ENCODE results near the gene STARD3.

STARD3 gene

DNA sequence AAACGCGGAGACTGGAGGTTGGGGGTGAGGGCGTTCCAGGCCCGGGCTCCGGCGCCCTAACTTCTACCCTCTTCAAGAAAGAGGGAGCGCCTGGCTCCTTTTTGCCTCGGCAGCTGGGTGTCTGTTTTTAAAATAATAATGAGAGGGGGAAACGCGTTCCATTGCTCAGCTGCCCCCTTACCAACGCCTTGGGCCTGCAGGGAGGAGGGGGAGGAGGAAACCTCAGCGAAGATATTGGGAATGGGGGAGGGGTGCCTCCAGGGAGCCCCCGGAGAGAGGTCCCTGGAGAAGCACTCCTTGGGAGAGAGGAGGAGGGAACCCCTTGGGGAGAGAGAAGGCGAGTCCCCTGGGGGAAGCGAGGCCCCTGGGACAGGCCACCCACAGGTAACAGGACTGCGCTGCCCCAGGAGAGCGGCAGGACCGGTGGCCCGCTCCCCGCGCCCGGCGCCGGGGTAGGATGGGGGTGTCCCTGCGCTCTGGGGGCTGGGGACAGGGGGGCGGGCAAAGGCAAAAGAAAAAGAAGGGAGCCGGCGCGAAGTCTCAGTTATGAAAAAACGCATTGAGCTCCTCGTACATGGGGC is 31.9 kb upstream of the STARD3 start:
- no peak for DNase-seq

DNA sequence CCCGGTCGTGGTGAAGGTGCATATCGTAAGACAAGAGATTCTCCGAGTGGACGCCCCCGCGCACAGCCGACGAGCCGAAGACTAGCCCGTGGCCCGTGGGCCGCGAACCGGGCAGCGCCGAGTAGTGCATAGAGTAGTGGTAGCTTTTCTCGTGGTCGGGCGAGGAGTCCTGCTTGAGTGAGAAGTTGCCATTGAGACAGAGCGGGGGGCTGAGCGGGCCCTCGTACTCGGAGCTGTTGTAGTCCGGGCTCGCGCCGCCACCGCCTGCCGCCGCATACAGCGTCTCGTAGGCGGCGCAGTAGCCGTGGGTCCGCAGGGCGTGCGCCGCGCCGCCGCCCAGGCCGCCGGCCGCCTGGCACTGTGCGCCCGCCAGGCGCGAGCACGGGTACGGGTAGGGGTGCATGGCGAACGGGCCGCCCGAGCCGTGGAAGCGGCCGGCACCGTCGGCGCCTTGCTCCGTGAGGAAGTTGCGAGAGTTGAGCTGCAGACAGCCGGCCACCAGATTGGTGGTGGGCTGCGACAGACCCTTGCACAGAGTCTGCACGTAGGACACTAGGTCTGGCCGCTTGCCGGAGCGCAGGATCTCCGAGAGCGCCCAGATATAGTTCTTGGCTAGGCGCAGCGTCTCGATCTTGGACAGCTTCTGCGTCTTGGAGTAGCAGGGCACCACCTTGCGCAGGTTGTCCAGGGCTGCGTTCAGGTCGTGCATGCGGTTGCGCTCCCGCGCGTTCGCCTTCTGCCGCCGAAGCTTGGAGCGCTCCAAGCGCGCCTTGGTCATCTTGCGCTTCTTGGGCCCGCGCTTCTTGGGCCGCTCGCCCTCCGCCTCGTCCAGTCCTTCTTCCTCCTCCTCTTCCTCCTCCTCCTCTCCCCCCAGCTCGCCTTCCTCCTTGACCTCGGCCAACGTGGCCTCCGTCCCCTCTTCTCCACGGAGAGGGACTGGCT is 31.2 kb upstream of the STARD3 start:
- no peak for DNase-seq

DNA sequence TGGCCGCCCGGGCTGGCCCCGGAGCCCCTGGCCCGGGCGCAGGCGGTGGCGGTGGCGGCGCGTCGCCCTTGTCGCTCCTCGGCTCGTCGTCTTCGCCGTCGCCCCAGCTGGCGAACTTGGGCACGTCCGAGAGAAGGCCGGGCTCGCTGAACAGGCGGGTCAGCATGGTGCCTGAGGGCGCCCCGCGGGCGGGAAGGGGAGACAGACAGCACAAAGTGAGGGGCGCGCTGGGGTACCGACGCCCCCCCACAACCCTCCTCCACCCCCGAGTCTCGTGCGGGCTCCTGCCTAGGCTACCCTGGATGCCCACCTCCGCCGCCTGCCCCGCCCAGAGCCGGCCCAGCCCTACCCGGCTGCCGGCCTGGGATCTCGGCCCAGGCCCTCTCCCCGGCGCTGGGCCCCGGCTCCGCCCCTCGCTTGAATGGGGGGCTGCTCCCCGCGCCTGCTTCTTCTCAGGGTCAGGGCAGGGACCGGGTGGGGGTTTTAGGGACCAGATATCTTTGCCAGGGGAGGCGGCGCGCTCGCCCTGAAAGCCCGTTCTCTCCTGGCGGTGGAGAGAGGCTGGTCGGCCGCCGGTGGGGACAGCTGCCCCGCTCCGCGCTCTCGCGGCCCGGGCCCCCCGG is 30.4 kb upstream of the STARD3 start:
- DNase-seq = no peak

DNA sequence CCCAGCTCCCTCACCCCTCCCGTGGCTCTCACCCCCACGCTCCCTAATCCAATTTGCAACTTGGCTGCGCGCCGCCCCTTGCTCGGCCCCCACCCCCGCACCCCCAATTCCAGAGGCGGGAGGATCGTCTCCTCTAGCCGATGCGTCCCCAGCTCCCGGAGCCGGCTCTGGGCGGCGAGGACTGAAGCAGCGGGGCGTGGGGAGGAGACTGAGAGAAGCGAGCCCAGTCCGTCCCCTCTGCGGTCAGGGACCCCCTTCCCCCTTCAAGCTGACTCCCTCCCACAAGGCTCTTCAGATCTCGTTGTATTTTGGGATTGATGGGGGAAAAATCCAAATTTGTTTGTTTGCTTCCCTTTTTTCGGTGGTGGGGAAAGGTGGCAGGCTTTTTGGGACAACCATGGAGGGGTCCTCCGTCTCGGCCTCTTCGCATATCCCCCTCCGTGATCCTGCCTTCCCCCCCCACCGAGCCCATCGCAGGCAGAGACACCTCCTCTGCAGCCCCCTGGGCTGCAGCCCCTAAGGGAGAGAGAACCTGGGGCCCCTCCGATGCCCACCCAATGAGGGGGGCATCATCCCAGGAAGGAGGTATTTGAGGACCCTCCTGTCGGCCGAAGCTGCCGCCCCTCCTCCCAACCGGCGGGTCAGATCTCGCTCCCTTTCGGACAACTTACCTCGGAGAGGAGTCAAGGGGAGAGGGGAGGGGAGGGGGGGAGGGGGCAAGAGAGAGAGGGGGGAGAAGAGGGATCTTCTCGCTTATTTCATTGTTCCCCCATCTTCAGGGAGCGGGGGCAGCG is 29.7 kb upstream of the STARD3 start:
- DNase-seq = no peak

DNA sequence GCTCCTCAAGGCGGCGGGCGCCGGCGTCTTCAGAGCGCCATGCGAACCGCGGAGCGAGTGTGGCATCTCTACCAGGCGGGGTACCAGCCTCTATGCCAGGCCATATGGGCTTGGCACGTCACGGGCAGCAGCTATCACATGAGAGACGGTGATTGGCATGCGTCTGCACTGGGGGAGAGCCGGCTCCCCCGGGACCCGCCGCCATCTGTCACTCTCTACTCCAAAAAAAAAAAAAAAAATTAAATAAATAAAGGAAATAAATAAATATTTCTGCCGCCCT is 29.2 kb upstream of the STARD3 start, which contains the start of gene NEUROD2:
TSS of gene NEUROD2 (minus strand) at position 70 of the 280 bp plus-strand sequence. CDS start 1,321 bp downstream, outside the sequence.
- no peak for DNase-seq

DNA sequence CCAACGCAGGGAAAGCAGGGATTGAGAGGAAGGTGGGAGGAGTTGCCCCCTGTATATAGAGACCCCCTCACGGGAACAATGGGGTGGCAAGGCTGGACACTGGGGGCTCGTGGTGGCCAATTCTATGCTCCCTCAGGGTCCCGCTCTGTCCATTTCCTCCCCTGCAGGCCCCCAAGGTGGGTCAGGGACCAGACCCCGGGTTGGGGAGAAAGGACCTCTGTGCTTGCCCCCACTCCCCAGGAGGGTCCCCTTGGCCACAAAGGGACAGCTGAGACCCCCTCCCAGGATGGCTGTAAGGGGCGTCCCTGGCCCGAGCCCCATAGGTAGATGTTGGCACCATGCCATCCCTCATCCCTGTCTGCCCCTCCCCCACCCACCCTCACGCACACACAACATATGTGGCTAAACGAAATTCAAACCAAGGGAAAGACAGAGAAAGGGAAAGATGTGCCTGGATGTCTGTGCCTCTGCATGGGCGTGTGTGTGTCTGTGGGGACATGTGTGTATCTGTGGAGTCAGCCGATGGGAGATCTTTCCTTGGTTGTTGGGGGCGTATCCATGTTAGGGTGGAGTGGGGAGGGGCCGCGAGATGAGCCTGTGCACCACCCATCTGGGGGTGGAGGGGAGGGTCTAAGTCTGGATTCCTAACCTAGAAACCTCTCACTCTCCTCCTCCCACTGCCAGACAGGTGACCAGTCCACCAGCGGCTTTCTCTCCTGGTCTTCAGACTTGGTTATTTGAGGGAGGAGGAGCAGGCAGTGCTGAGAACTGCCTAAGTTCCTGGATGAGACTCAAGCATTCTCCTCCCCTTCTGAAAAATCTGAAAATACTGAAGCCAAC is 28.6 kb upstream of the STARD3 start:
- no peak for DNase-seq

DNA sequence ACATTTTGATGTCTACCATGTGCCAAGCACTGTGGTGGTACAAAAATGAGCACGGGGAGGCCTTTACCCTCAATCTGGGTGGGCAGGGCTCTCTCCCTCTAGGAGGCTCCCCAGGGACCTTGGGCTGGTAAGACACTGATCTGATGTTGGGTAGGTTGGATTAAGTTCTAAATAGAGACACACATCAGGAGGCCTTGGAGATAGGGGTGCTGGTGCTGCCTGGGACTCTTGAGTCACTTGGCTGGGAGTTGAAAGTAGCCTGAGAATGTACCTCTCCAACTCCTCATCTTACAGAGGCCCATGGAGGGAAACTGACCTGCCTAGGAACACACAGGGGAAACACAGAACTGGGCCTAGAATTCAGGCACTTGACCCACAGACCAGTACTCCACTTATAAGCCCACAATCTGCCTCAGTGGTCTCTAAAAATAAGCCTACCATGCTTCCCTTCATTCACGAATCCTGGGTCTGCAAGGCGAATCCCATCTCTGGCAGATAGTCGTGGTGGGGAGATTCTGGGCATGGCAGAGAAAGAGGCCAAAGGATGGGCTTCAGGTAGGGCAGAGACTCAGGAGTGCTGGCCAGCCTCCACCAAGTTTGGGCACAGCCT is 27.4 kb upstream of the STARD3 start:
- no peak for DNase-seq

DNA sequence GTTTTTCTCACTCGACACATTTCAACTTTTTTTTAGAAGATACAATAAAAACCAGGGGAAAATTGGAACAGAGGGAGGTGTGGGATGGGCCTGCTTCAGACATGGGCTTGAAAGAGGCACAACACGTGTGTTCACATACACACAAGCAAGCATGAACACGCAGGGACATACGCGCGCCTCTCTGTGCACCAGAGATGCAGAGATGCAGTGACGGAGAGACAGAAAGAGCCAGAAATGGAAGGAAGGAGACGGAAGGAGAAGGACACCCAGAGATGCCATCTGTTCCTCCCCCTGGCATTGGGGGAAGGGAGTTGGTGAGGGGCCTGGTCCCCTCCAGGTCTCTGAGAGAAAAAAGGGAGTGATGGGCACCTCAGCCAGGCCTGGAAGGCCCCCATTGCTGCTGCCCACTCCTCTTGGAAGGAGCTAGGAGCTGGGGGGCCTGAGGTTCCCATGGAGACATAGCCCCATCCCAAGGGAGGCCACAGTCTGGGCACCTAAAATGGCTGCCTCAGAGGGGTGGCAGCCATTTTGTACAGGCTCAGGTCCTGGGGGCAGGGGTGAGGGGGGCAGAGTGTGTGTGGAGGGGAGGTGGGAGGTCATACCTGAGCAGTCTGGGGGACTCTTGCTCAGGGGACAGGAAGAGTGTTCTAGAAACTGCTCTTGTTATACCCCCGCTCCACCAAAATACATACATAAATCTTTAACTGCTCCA is 25.4 kb upstream of the STARD3 start:
- no peak for DNase-seq

DNA sequence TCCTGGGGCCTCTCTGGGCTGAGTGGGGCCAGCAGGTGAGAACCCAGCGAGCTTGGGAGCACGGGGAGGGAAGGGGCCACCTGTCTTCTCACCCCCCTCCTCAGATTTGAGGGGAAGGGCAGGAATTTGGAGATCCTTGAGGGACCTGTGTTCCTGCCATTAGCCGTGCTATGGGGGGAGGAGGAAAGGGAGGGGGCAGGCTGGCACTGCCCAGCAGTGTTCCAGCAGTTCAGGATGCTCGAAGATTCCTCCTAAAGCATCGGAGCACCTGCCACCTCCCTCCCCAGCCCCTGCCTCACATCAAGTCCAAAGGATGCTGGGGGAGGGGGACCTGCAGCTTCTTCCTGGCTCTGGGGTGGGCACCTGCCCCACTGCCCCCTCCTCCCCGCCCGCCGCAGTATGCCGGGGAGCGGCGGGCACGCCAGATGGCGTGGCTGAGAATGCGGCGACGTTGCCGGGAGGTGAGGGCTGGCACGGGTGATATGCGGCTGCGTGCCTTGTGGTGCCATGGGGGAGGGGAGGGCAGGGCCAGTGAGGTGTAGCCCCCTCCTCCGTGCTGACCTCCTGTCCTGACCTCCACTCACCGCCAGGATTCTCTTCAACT is 24.6 kb upstream of the STARD3 start:
- DNase-seq = no peak

DNA sequence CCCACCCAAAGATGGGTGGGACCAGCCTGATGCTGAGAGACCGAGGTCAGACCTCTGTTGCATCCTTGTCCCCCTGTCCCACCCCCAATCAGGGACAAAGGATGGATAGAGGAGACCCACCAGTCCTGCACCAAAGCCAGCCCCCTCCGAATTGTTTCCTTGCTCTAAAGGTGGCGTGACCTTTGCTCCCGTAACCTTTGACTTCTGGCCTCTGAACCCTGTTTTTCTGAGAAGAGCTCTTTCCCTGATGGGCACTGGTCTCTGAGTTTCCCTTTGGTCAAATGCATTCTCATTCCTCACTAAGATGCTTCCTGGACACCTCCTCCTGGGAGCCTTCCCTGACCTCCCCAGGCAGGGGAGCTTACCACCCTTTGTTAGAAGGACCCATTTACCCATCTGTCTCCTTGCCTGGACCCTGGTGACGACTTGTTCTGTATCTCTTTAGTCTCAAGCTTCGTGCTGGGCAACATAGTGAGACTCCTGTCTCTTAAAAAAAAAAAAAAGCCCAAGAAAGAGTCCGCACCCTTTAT is 23.9 kb upstream of the STARD3 start:
- no peak for DNase-seq

DNA sequence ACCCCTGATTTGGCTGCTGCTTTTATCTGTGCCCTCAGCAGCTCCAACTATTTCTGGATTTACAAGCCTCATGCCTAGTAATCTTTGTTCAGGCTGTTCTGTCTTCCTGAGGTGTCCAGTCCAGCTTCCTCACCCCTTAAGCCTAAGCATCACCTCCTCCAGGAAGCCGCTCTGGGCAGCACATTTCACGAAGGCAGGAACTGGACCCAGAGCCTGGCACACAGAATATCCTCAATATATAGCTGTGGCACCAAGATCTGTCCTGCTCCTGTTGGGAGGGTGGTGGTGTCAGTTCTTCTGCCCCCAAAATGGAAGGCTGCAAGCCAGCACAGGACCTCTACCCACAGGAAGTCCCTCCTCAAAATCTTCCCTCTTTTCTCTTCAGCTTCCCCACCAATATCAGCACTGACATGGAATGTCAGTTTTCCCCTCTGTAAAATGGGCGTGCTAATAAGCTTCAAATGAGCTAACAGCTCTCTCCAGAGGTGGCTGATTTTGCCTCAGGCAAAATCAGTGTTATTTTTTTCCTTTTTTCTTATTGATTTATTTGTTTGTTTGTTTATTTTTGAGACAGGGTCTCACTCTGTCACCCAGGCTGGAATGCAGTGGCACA is 22.3 kb upstream of the STARD3 start:
- DNase-seq = no peak

DNA sequence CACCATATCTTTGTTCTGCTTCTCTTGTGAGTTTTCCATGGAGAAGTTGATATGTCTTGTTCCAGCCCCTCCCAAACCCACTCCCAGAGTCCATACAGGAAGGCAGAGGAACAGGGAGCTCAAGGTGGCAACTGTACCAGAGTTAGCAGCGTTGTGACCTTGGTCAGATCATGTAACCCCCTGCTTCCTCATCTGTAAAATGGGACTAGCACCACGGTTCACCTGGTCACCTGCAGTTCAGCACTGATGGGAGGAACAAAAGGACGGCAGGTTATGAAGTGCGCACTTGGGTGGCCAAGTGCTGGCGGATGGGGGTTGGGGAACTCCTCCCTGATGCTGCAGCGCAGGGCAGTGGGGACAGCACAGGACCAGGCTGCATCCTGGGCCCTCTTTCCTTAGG is 21.5 kb upstream of the STARD3 start:
- DNase-seq = no peak

DNA sequence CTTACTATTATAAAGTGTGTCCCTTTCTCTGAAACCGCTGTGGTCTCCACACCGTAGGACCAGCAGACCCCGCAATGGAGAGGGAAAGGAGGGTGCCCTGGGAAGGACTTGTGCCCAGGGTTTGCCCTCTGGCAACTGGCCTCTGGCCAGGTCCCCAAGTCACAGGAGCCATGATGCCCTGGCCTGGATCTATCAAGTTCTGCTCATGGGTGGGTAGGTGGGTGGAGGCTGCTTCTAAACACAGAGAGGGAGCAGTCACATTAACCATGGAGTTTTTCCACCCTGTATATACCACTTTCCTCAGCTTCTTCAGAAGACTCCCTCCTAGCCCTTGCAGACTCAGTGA is 19.9 kb upstream of the STARD3 start:
- no peak for DNase-seq

DNA sequence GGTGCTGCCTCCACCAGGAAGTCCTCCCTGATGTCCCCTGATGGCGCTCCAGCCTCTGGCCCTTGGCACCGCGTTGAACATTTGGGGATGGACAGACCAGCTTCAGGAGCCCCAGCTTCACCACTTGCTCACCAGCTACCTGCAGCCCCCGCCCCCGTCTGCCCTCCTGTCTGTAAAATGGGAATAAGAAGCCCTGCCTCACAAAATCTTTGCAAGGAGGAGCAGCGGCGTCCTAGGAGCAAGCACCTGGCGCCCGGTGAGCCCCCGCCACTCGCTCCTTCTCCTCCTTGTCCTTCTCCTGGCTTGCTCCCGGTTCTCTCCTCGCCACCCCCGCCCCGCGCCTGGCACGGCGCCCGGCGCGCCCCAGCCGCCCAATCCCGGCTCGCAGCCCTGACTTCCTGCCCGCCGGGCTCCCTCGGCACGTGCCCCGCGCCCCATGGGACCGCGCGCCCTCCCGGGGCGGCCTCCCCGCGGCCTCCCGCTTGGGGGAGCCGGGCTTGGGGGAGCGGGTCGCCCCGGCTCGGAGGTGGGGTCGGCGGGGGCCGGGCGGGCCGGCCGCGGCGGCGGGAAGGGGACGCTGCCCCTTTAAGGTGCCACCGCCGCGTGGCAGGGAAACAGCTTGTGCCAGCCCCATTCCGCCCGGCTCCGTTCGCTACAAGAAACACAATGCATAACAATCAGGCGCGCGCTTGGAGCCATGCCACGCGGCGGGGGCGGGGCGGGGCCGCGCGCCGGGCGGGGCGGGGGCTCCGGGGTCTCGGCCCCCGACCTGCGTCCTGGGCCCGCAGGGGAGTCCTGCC is 19.3 kb upstream of the STARD3 start:
- peak; percentile 36 for DNase-seq

DNA sequence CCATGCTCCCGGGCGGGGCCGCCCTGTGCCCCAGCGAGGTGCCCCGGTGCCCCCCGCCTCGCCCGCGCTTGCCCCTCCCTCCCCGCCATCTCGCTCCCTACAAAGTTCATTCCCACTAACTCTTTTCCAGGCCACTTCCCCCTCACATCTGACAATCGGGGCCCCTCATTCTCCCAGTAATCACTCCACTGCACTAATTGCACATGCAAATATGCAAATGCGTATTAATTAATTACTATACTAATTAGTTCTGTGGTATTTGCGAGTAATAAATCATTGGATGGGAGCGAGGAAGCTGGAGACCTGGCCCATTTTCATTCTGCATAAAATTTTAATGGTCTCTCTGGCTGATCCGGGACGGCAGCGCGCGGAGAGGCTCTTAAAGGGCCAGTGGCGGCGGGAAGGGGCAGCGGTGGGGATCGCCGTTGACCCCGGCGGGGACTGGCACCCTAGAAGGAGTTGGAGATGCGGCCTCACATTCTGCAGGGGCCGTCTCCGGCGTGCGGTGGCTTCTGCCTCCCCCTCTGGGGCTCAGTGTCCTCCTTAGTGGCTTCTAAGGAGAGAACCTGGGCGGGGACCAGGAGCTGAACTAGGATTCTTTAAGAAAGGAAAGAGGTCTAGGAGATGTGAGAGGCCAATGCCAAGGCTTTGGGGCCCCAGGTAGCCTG is 18.6 kb upstream of the STARD3 start:
- DNase-seq = no peak

DNA sequence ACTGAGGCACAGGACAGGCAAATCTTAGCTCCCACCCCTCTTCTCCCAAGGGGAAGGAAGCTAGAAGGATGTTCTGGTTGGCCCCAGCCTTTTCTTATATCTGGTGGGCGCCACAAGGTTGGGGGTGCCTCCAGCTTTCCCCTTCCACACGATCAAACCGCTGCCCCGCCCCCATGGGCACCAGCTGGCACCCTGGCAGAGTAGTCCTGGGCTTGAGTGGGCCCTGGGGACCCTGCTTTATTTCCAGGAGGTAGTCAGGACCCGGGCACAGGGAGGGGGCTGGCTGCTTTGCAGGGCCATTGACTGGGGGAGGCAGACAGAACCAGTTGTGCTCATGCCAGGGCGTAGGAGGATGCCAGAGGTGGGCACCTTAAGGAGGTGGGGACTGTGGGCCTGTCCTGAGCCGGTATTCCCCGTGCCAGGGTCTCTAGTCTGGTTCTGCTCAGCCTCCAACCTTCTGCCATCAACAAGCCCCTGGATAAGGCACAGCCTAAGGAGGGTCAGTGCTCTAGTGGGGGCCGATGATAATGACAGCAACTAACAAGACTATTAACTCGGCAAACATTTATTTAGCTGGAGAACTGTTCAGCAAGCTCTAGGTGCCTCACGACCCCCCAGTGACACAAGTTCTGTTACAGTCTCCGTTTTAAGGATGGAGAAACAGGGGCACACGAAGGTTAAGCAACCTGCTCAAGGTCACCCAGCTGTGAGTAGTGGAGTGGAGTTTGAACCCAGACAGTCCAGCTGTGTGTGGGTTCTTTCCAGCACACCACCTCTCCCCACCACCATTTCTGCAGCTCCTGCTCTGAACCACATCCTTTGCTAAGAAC is 17.8 kb upstream of the STARD3 start:
- no peak for DNase-seq

DNA sequence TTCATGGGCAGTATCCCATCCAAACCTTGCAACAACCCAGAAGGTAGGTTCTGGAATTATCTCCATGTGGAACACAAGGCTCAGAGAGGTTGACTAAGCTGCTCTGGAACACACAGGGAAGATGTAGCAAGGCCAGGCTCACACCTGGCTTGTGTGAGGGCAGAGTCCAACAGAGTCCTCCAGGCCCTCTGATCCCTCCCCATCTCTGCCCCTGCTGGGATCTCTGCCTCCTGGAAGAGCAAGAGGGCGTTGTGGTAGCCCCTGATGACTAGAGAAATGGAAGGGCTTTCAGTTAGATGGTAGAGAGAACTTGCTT is 17.2 kb upstream of the STARD3 start:
- no peak for DNase-seq
